Activated CD4-positive, alpha-beta T cell treated with anti-CD3 and anti-CD28 coated beads for 48 hours (primary cell): ENCODE data around the gene PUDP.
"Not testable (repeated sequence)": the region's sequence is repeated elsewhere in the genome, so short reads cannot be mapped to it uniquely, and the experiment has no call there.

Experiments used
- DNase-seq: peaks from one replicate; pipeline ENCODE4 v3.0.0-alpha.2; 2020

Gene PUDP

DNA sequence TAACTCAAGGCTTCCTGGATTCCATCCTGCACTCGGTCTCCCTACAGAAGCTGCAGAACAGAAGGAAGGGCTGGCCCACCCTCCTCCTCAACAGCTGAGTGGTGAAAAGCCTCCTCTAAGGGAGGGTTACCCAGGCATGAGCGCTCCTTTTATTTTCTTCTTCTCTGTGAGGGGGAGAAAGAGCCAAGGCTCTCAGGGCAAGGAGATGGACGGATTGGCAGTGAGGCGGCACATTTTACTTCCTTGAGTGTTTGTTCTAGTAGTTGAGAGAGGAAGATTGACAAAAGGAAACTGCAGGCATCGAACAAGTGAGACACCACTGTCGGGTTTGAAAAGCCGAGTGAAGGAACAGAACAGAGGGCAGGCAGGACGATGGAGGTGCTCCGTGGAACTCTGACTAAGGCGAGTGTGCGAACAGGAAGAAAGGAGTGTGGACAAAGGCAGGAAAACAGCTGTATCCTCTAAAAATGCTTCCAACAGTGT lies 38.9 kb downstream of the PUDP start:
- no peak for DNase-seq

DNA sequence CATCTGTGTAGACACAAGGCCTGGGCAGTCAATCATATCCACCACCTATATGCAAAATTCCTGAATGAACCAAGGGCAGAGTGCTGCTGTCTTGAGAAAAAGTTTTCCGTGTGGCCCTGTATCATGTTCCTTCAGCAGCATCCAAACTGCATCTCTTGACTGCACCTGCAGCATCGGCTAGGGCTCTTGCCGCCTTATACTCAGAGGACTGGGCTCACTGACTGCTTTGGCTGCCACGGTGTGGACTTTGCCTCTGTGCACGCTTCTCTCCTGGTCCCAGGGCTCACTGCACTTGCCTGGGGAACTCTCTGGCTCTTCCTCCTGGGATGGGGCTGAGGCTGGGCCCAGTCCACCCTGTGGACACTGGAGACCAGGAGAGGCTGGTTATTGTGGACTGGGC lies 39.9 kb downstream of the PUDP start:
- no peak for DNase-seq

DNA sequence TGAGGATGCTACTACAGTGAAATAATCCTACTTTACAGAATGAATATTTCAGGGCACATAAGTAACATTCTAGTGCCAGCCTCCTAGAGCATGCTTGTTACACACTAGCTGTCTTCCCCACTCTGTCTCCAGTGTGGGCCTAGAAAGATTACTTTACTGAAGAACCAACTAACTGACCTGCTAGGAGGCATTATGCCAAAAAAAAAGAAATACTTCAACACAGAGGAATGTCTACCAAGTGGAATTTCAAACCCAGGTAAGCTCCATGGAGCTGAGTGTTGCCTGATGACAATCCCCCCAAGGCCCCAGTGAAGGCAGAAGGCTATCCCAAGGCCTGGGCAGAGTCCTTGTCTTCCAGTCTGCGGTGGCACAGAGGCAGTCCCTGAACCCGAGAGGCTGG lies 41.3 kb downstream of the PUDP start:
- DNase-seq = no peak

DNA sequence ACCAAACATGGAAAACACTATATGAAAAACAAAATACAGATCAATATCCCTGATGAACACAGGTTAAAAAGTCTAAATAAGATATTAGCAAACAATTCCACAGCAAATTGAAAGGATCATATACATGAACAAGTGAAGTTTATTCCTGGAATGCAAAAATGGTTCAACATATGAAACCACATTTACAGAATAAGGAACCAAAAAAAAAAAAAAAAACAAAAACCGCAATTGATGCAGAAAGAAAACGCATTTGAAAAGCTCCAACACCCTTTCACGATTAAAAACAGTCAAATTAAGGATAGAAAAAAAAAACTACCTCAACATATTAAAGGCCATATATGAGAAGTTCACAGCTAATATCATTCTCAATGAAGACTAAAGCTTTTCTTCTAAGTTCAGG lies 45.8 kb downstream of the PUDP start:
- DNase-seq = no peak

DNA sequence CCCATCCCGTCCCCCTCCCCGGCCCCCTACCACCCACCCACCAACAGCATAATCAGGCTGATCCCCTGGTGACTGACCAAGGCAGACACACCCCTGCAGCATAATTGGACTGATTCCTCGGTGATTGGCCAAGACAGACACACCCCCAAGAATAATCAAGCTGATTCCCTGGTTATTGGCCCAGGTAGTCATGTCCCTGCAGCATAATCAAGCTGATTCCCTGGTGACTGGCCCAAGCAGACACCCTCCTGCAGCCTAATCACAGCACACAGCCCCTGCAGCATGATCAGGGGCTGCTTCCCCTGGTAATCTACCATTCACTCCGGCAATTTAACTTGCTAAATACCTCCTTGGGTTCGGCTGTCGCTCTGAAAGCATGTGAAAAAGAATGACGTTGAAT lies 47.9 kb downstream of the PUDP start:
- DNase-seq = no peak

DNA sequence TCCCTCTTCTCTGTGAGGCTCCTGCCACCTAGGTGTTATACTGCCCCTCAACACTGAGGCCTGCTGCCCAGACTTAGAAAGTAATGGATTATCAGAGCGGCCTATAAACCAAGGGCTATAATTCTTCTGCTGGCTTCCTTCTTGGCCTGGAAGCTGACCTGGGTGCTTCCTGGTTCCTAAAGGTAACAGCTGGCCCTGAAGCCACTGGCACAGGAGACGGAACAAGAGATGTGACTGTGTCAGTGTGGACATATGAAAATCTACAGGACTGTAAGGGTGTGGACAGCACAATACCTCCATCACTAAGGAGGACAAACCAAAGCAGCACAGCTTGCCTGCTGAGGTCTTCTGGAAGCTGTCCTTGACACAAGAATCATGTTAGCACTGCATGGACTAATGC lies 52.3 kb downstream of the PUDP start:
- not testable (repeated sequence) for DNase-seq

DNA sequence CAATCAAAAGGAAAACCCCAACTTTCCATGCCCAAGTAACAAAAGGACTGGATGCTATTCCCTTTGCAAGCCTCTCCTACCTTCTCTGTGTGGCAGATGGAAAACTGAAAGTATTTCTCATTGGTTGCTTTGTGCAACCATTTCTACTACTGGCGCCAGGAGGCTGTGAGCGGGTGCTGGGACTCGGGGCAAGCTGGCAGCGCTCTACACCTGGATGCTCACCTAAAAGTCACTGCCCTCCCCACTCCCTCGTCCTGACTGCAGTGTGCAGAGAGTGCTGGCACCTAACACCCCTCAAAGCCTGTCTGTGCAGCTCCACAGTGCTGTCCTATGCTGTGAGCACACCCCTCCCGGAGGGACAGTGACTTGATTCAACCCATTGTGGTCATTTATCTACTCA lies 54.6 kb downstream of the PUDP start:
- DNase-seq = no peak

DNA sequence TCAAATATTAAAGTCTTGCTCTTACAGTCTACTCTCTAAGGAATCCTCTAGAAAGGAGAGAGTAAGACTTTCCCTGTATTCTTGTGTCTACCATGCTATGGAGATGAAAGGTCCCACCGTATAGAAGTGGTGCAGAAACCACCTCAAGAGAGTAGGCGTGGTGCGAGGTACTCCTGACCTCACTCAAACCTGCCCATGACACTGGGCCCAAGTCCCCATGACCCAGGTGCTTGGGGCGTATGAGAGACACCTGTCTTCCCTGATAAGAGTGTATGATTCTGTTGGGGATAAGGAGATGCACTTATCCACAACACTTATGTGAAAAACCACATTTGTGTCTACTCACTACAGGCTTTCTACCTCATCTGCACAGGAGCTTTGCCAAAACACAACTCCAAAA lies 55.4 kb downstream of the PUDP start:
- no peak for DNase-seq

DNA sequence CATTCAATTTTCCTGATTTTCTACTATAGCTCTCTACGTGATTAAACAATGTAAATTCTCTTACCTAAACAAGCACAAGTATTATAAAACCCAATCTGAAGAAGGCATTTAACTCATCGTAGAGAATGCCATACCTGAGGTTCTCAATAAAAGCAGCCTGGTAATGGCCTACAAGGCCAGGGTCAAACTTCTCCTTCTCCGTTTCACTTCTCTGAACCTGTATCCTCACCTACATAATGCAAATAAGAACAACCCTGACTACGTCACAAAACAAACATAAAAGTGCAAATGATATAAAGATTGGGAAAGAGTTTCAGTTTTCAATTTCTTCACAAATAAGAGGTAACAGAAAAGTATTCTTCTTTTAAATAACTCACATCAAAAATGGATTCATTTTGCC lies 56.0 kb downstream of the PUDP start:
- no peak for DNase-seq

DNA sequence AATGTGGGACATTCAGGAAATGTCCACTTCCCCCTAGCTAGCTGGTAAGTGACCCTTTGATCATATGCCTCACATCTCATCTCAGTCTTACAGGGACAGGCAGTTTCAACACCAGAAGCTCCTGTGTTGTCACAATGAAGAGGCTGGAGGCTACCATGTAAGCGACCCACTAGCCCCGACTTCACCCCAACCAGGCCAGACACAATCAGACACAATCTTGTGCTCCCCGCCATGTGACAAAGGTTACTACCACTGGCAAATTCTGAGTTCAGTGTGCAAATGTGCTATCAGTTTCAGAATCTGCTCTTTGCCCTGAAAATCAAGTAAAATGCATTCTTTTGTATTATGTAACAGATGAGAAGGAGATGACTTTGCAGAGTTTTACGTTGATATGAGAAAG lies 57.3 kb downstream of the PUDP start:
- DNase-seq = no peak

DNA sequence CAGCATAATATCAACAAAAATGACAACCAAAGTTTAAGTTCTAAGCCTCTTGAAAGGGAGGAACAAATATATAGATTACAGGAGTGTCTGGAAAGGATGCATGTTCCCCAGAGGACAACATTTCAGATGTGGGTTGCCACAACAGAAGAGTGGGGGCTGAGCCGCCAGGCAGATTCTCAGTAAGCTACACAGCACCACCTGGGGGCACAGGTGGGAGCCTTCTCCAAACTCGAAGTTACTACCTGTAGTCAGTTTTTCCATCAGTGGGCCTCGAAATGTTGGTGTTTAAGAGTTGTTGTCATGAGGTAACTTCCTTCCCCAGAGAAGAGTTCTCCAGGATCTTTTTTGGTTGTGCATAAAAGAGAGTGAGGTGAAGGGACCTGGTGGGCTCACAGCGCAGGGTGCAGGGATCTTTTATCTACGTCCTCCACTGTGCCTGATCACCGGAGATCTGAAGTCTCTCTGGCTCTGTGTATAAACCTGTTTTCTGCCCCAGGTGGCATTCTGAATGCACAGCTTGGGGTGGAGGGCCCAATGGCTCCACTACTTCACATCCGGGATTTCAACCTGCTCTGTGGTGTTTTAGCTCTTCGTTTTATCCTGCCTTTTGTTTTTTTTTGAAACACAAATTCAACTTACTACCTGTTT lies 58.9 kb downstream of the PUDP start:
- DNase-seq = peak; percentile 44

DNA sequence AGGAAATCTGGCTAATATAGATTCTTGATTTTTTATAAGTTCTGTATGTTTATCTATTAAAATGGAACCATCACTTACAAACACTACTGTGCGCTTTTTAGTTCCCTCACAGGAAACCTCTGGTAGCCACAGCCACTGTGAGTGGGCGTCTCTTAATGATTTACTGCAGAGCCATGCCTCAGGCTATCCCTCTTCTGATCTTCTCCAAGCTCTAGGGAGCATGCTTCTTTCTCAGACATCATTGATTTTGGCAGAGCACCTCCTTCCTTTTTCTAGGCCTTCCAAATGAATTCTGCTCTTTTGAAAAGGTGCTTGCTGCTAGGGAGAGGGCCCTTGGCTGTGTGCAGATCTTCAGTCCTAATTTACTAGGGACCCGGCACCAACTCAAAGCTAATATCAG lies 61.6 kb downstream of the PUDP start:
- DNase-seq = no peak

DNA sequence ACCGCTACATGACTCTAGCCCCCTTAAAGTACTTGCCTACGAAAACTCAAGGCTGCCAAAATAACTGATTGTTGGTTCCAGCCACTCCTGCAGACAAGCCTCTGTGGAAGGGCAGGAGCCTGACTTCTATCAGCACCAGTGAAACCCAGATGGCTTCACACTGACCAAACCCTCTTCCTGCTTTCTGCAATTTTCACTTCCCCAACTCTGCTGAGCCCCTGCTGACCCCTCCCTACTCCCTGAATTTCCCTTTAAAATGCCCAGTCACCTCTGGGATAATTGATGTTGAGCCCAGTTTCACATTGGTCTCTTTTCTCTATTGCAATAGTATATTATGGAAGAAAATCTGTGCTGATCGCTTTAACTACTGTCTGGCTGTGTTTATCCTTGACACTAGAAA lies 62.1 kb downstream of the PUDP start:
- no peak for DNase-seq

DNA sequence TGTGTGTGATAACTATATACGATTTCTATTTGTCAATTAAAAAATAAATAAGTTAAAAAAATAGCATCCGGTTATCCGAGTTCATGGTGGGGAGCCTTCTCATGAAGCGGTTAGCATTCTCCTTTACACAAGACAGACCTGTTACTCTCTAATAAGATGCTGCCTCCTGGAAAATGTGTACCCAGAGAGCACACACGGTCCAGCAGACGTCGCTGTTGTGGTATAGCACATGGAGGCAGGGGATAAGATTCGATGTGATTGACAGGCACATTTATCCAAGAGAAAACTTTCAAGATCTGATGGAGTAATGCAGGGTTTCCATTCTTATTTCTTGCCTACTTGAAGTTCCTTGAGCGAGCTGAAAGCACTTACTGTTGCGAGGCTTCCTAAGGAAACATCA lies 63.1 kb downstream of the PUDP start:
- DNase-seq = no peak

DNA sequence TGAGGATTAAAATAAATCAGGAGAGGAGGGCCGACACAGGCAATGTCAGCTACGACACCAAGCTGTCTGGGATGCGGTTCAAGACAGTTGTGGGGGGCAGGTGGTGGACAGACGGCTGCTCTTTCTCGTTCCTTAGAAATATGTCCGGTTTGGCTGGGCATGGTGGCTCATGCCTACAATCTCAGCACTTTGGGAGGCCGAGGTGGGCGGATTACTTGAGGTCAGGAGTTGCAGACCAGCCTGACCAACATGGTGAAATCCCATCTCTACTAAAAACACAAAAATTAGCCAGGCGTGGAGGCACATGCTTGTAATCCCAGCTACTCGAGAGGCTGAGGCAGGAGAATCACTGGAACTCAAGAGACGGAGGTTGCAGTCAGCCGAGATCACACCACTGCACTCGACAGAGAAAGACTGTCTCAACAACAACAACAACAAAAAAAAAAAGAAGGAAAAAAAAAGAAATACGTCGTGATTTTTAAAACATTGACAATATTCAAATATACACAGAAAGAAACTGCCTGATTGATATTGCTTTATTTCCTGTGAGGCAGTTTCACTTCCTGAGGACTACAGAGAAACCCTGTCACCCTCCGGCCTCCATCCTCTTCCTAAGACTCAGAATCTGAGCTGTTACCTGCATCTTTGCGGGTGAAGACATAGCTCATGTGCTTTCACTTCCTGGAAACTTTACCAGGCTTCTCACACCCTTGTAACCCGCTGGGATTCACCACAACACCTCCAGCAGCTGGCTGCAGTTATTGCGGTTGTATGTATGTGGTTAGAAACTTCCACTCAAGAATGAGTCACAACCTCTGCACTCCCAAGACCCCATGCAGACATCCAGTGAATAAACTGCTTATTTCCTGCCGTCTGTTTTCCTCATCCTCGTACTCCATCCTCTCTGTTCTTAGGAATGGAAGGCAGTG lies 64.2 kb downstream of the PUDP start:
- peak; percentile 56 for DNase-seq

DNA sequence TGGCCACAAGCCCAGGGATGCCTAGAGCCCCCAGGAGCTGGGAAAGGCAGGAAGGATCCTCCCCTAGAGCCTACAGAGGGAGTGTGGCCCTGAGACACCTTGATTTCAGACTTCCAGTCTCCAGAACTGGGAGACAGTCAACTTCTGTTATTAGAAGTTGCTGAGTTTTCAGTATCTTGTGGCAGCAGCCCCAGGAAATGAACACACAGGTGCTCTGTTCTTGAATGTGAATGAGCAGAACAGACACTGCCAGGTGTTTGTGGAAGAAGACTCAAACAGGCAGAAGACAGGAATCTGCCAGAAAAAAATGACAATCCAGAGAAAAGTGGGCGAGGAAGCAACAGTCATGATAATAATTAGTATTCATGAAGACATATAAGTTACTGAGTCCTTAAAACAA lies 64.9 kb downstream of the PUDP start:
- no peak for DNase-seq

DNA sequence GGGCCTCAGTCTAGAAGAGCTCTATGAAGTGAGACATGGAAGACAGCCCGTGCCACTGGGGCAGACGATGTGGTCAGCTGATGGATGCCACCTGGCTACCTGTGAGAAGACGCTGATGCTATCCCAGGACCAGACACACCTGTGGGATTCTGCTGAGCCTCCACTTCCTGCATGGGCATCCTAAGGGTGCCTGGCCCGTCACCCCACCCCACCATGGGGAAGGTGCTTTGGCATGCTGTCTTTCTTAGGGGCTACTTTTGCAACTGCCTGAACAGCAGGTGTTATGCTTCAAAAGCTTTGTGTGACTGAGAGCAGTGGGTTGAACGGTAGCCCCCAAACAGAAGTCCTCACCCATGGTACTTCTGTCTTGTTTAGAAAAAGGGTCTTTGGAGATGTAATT lies 65.4 kb downstream of the PUDP start:
- no peak for DNase-seq

DNA sequence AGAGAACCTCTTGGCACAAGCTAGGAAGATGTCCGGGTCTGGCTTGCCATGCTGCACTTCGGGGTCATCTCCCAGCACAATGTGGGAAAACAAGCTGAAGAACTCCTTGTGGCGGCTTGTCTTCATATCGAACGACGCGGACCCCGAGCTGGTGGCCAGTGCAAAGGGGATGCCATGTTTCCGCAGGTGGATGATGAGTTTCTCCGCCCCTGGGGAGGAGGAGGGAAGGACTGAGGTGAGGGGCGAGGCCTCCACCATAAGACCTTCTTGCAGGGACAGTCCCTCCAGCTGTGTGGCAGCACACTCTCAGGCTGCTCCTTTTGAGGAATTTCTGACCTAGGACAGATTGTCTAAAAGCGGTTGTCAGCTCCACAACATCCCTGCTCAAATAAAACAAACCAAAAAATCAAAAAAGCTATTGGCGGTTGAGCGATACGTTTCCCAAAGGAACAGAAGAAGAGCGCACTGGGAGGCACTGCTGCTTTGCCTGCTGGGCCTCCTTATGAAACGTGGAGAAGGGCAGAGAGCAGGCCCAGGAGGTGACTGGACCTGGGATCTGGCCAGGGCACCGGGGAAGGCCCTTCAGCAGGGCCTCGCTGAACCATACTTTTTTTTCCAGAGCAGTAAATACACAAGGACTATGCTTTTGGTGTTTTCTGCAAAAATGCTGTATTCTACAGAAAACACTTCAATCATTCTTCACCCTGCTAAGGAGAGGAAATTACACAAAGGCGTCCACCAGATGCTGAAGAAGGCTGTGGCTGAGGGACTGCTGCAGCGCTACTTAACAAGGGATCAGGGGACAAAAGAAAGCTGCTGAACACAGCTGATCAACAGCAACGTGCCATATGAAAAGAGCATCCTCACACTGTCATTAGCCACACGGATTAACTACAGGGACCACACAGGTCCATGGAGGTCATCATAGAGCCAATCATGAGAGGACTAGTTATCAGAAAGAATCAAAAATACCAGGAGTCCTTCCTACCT lies 70.4 kb downstream of the PUDP start:
- no peak for DNase-seq

DNA sequence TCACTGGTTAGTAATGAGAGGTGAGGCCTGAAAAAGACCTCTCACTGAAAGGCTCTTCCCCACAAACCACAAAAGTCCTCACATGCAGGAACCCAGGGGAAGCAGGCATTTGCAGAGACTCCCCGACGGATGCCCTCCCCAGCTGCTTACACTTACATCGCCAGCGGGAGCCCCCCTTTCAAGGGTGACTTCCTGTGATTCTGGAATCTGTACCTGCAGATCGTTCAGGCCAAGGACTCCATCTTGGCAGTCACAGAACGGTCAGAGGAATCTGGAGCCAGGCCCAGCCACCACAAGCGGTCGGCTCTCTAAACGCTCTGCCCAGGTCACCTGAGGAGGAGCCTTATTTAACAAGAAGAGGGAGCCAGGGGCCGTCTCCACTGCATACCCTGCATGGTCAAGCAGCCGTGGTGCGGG lies 71.7 kb downstream of the PUDP start:
- no peak for DNase-seq

DNA sequence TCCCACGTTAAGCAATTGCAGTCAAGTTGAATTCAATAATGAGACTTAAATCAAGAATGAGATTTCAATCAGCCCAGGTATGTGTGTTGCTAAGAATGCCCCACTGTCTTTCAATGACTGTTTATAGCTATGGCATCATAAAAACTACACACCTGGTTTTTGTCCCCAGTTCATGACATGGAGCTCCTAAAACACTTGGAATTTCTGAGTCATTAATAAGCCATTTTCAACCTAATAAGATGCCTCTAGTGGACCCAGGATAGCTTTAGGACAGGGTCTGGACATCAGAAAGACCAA lies 73.1 kb downstream of the PUDP start:
- no peak for DNase-seq

DNA sequence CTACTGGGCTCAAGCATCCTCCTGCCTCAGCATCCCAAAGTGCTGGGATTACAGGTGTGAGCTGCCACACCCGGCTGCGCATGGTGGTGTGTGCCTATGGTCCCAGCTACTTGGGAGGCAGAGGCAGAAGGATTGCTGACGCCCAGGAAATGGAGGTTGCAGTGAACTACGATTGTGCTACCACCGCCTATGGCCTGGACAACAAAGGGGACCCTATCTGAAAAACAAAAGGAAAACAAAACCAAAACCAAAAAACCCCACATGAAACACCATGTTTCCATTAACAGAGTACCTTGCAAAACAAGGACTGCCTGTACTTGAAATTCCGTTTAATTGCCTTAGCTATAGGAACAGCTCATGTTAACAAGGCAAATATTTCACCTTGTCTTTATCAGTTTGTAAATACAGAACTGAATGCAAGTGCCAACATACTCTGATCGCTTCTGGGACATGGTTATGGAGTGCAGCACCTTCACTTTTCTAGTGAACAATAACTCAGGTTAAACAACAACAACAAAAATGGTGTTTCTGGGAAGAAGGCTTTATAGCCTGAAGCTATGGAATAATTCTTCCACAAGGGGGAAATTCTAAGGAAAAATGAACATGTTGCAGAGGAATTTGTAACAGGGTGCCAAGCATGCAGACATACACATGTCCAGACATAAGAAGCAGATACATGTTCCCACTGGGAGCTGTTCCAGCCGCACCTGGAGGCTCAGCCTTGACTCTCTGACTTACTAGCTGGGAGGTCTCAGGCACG lies 73.6 kb downstream of the PUDP start:
- DNase-seq = no peak

DNA sequence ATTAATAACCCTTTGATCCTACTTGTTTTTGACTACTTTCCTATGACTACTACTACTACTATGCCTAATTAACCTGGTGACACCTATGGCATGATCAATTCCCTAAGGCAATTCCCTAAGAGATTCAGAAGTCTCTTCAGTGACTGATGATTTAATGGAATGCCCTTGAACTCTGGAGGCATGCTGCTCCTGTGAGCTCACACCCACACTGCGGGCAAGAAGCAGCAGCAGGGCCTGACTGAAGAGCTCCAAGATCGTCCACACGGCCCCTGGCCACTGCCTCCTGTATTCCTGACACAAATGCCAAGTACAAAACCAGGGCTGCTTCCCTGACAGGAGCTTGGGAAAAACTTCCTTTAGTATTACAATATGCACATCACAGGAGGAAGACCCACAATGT lies 74.6 kb downstream of the PUDP start:
- DNase-seq = no peak

DNA sequence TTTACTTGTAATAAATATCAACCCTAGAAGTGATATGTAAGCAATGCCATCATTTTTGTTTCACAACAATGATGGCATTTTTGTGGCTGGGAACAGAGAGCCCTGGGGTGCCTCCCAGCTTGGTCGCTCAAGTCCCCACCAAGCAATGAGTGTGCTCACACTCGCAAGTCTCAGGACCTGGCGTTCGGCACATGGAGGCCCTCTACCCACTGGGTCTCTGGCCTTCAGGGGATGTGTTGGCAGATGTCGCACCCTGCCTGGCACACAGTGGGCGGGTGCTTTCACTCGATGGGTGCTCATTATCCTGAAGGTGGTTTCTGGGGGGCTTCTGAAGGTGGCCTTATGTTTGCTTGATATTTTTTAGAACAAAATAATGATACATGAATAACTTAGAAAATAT lies 75.1 kb downstream of the PUDP start:
- no peak for DNase-seq
